IPS-18c (cell line): ENCODE measurements around the gene ENTPD6.
"Not testable (repeated sequence)": the region's sequence is repeated elsewhere in the genome, so short reads cannot be mapped to it uniquely, and the experiment has no call there.

Experiments used
- H3K4me3 ChIP-seq: 2 replicates; pipeline ENCODE4 v1.7.0; 2013; ENCODE audit warnings: low read depth, mild to moderate bottlenecking, low read length, moderate library complexity; ENCODE audit not compliant: insufficient read depth
- H3K9me3 ChIP-seq: one replicate; pipeline ENCODE4 v1.6.1; 2013; ENCODE audit warnings: mild to moderate bottlenecking, low read length, moderate library complexity; ENCODE audit not compliant: control insufficient read depth, insufficient read depth

The ENTPD6 gene

GRCh38 chr20:25257130-25257529 is 61.6 kb downstream of the ENTPD6 start:
- Histone ChIP-seq H3K9me3 (peaks cover 8% of the 10 kb centered on the region), H3K4me3 (no peak overlapping the region)

- no peak overlapping the region for H3K4me3 ChIP-seq
- peaks cover 8% of the 10 kb centered on the region for H3K9me3 ChIP-seq
Measured at GRCh38 chr20:25257756-25258475, 62.4 kb downstream of the ENTPD6 start.

DNA sequence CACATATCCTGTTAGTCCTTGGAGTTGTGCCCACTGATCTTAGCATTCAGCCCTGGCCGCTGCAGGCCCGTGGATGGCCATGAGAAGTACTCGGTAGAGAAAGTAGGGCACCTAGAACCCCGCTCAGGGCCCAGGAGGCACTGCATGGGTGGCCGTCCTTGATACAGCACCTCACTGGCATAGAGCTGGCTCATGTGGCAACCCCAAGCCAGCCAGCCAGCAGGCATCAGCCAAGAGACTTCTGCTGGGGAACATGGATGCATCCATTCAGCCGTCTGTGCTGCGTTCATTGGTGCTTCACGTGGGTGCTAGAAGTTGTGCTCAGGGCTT is 62.9 kb downstream of the ENTPD6 start:
- Histone ChIP-seq H3K4me3 (no peak overlapping the region), H3K9me3 (peaks cover 8% of the 10 kb centered on the region)

- no peak overlapping the region for H3K4me3 ChIP-seq
- peaks cover 8% of the 10 kb centered on the region for H3K9me3 ChIP-seq
Measured at GRCh38 chr20:25258828-25259227, 63.3 kb downstream of the ENTPD6 start.

- Histone ChIP-seq H3K9me3 (peaks cover 8% of the 10 kb centered on the region), H3K4me3 (no peak overlapping the region)
Measured at GRCh38 chr20:25259358-25259757, 63.8 kb downstream of the ENTPD6 start.

DNA sequence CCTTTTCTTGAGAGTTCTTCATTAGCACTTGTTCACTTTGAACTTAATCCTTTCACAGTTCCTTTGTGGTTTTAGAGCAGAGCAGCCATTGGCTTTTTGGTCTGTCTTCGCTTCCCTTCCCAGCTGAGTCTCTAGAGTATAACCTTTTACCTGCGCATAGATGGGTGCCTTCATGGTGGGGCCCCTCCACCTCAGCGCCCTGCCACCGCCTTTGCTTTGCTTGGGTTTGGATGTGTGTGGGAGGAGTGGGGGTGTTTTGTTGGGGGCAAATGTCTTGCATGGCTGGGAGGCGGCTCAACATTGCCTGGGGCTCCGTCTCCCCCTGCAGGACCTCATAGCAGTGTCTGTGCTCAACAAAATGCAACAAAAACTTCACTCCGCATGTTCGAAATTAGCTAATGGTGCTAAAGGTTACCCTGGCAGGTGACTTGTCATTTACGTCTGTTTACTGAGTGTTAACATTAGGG is 64.3 kb downstream of the ENTPD6 start:
- Histone ChIP-seq H3K9me3 (peaks cover 8% of the 10 kb centered on the region), H3K4me3 (no peak overlapping the region)

DNA sequence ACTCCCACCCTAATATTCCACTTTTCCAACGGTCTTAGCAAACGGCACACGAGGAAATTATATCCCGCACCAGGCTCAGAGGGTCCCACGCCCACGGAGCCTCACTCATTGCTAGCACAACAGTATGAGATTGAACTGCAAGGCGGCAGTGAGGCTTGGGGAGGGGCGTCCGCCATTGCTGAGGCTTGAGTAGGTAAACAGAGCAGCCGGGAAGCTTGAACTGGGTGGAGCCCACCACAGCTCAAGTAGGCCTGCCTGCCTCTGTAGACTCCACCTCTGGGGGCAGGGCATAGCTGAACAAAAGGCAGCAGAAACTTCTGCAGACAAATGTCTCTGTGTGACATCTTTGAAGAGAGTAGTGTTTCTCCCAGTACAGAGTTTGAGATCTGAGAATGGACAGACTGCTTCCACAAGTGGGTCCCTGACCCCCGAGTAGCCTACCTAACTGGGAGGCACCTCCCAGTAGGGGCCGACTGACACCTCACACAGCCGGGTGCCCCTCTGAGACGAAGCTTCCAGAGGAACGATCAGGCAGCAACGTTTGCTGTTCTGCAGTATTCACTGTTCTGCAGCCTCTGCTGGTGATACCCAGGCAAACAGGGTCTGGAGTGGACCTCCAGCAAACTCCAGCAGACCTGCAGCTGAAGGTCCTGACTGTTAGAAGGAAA is 65.4 kb downstream of the ENTPD6 start:
- not testable (repeated sequence) for H3K9me3 ChIP-seq, H3K4me3 ChIP-seq

DNA sequence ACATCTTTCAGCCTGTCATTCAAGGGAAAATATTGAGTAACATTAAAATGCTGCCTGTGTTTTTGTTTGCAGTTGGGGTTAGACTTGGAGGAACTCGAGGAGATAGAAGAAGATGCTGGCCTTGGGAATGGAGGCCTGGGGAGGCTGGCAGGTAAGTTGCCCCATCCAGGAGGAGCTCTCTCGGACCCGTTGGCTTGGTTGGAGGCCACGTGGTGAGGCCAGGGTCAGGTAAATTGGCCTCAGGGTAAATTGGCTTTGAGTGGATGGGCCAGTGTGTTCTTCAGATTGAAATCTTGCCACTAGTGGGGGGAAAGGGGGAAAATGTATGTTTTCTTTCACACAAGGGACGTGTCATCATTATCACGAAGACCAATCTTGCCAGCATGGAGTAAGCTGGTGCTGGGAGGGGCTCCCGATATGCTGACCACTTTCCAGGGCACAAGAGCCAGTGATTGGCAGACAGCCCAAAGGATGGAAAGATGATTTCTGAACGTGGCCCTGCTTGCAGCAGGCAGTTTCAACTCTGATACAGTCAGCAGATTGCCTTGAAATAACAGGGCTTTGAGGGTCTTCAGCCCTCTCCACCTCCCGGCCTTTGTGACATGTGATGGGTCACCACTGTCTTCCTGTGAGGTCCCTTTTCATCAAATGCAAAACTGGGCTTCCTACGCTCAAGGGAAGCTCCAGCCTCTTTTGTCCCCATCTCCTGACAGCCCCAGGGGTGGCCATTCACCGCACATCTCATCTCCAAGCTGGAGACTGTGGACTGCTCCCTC is 73.7 kb downstream of the ENTPD6 start:
- Histone ChIP-seq H3K4me3 (no peak overlapping the region), H3K9me3 (no peaks in the 10 kb centered on the region)

DNA sequence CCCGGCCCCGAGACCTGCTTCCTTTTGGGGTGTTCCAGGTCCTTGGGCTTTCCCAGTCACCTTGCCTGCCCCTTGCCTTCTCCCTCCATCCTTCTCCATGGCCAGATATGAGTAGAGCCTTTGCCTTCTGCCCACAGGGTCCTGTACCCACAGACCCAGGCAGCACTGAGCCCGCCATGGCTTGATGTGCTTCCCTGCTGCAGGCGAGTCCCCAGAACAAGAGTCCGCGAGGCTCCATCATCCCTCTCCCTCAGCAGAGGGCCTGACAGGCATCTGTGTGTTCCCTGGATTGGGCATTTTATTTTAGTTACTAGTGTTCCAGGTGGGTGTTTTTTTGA is 74.3 kb downstream of the ENTPD6 start:
- no peaks in the 10 kb centered on the region for H3K9me3 ChIP-seq
- no peak overlapping the region for H3K4me3 ChIP-seq

GRCh38 chr20:25270829-25271251 is 75.3 kb downstream of the ENTPD6 start:
- H3K9me3 ChIP-seq: no peaks in the 10 kb centered on the region
- no peak overlapping the region for H3K4me3 ChIP-seq

- H3K9me3 ChIP-seq: no peaks in the 10 kb centered on the region
- H3K4me3 ChIP-seq: no peak overlapping the region
Measured at GRCh38 chr20:25271486-25272222, 76.1 kb downstream of the ENTPD6 start.

DNA sequence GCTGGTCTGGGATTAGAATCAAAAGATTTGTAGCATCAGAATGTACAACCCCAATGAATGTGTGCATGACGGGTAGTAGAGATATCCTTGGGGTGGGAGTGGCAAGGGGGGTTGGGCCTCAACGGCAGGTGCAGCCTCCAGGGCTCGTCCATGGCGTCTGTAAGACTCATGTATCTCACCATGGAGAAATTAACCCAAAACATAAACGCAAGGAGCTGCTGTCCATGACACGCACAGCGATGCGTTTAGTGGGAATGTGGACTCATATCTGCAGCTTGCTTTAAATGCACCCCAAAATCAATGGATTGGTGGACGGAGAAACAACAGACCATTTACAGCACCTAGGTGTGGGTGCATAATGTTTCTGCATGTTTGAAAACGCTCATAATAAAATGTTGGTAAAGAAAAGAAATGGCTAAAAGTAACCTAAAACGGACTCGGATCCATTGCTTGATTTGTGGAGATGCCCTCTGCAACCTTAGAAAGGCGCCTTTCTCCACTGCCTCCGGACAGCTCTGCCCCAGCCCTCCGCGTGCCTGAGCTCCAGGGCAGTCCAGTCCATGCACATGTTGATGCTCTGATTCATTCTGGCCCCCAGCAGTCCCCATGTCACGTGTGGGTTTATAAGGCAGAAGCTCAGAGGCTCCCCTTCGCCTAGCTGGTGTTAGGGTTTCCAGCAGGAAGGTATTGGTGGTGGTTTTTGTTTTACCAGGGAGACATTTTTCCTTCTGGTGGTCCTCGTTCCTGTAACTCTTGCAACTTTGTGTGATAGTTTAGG is 76.9 kb downstream of the ENTPD6 start:
- Histone ChIP-seq H3K4me3 (no peak overlapping the region), H3K9me3 (no peaks in the 10 kb centered on the region)

GRCh38 chr20:25273046-25273445 is 77.5 kb downstream of the ENTPD6 start:
- Histone ChIP-seq H3K4me3 (no peak overlapping the region), H3K9me3 (no peaks in the 10 kb centered on the region)

- no peak overlapping the region for H3K4me3 ChIP-seq
- no peaks in the 10 kb centered on the region for H3K9me3 ChIP-seq
Measured at GRCh38 chr20:25273541-25274358, 78.2 kb downstream of the ENTPD6 start.

DNA sequence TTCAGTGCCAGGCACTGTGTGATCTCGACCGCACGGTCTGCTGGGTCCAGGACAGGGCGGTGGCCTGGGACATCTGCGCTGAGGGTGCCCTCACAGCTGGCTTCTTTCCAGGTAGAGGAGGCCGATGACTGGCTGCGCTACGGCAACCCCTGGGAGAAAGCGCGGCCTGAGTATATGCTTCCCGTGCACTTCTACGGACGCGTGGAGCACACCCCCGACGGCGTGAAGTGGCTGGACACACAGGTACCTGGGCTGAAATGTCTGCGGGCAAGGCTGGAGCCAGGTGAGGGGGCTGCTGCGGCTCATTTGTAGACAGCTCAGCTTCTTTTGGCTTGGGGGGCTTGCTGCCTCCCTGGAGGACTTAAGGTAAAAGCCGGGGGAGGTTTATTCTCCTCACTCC is 79.0 kb downstream of the ENTPD6 start:
- Histone ChIP-seq H3K4me3 (no peak overlapping the region), H3K9me3 (no peaks in the 10 kb centered on the region)
